BLaER1 treated with 17β-estradiol and CSF1 and Interleukin-3, amounts not matched to agents 10 nM and 100 nM (cell line): ENCODE data around the gene TAF1L.
"Not testable (repeated sequence)": the region's sequence is repeated elsewhere in the genome, so short reads cannot be mapped to it uniquely, and the experiment has no call there.

Experiments used
- H3K27ac ChIP-seq, 11 experiments: shearing (Covaris generic); formaldehyde crosslinking; 2 replicates each; pipeline ENCODE4 v1.8.1; 2022
- H3K27me3 ChIP-seq, 11 experiments: shearing (Covaris generic); formaldehyde crosslinking; 2 replicates each; pipeline ENCODE4 v1.8.1; 2022
- H3K36me3 ChIP-seq, 11 experiments: shearing (Covaris generic); formaldehyde crosslinking; 2 replicates each; pipeline ENCODE4 v1.8.1; 2022
- H3K4me1 ChIP-seq, 10 experiments: shearing (Covaris generic); formaldehyde crosslinking; 2 replicates each; pipeline ENCODE4 v1.8.1; 2022
- H3K4me2 ChIP-seq, 11 experiments: shearing (Covaris generic); formaldehyde crosslinking; 2 replicates each; pipeline ENCODE4 v1.8.1; 2022
- H3K4me3 ChIP-seq, 10 experiments: shearing (Covaris generic); formaldehyde crosslinking; 2 replicates each; pipeline ENCODE4 v1.8.1; 2022
- H3K9ac ChIP-seq, 11 experiments: shearing (Covaris generic); formaldehyde crosslinking; 2 replicates each; pipeline ENCODE4 v1.8.1; 2022
- H3K9me3 ChIP-seq, 11 experiments: shearing (Covaris generic); formaldehyde crosslinking; replicated peaks in 1 of 11; 2 replicates each; pipeline ENCODE4 v1.8.1; 2022
- H4K20me1 ChIP-seq, 11 experiments: shearing (Covaris generic); formaldehyde crosslinking; 2 replicates each; pipeline ENCODE4 v1.8.1; 2022
- Cebpa-rat ChIP-seq, 11 experiments: shearing (Covaris generic); IDR thresholded peaks; 2 replicates each; pipeline ENCODE4 v1.8.1; 2022

TAF1L gene

GRCh38 chr9:32635362-32635761 is at the start of gene TAF1L:
TSS of gene TAF1L (minus strand) at chr9:32635669. CDS start at chr9:32635579, 90 bp downstream.
- H4K20me1 ChIP-seq: no peaks in the 10 kb centered on the region
- no peaks in the 10 kb centered on the region; a peak in 3 of 22 replicates for H3K9me3 ChIP-seq
- no peaks in the 10 kb centered on the region for H3K36me3 ChIP-seq
- no peaks in the 10 kb centered on the region for H3K27me3 ChIP-seq
- no peak within 1 kb of the TSS for H3K27ac ChIP-seq
- no peak within 1 kb of the TSS for H3K4me3 ChIP-seq
- no peak within 1 kb of the TSS for H3K4me2 ChIP-seq
- H3K9ac ChIP-seq: no peak within 1 kb of the TSS
- TF ChIP-seq Cebpa-rat (IDR thresholded peaks at IDR 0.05): no peak
- no peaks in the 10 kb centered on the region for H3K4me1 ChIP-seq

GRCh38 chr9:32681751-32682150 is 46.3 kb upstream of the TAF1L start:
- no peaks in the 10 kb centered on the region for H3K4me1 ChIP-seq
- H3K27ac ChIP-seq: no peak overlapping the region
- H3K27me3 ChIP-seq: no peaks in the 10 kb centered on the region
- no peak overlapping the region for H3K4me3 ChIP-seq
- no peak for TF ChIP-seq Cebpa-rat (IDR thresholded peaks at IDR 0.05)
- H3K9ac ChIP-seq: no peak overlapping the region
- H3K9me3 ChIP-seq: peaks cover 25 to 47% (median 28%) of the 10 kb centered on the region in 11 experiments; a peak in 21 of 22 replicates
- H3K4me2 ChIP-seq: no peak overlapping the region
- H3K36me3 ChIP-seq: no peaks in the 10 kb centered on the region
- H4K20me1 ChIP-seq: no peaks in the 10 kb centered on the region

- Histone ChIP-seq H3K4me2 (no peak overlapping the region), H3K9me3 (peaks cover 14 to 28% (median 19%) of the 10 kb centered on the region in 11 experiments; a peak in 17 of 22 replicates), H3K4me1 (no peaks in the 10 kb centered on the region), H3K36me3 (no peaks in the 10 kb centered on the region), H3K4me3 (no peak overlapping the region), H3K9ac (no peak overlapping the region), H3K27me3 (no peaks in the 10 kb centered on the region), H4K20me1 (no peaks in the 10 kb centered on the region), H3K27ac (no peak overlapping the region)
- no peak for TF ChIP-seq Cebpa-rat (IDR thresholded peaks at IDR 0.05)
Observed at GRCh38 chr9:32677931-32678330, 42.5 kb upstream of the TAF1L start.

- H3K27ac ChIP-seq: no peak overlapping the region
- H3K27me3 ChIP-seq: no peaks in the 10 kb centered on the region
- no peaks in the 10 kb centered on the region for H3K36me3 ChIP-seq
- H3K9me3 ChIP-seq: no peaks in the 10 kb centered on the region
- no peaks in the 10 kb centered on the region for H4K20me1 ChIP-seq
- H3K4me1 ChIP-seq: no peaks in the 10 kb centered on the region
- no peak for TF ChIP-seq Cebpa-rat (IDR thresholded peaks at IDR 0.05)
- no peak overlapping the region for H3K9ac ChIP-seq
- H3K4me2 ChIP-seq: no peak overlapping the region
- H3K4me3 ChIP-seq: no peak overlapping the region
Observed at GRCh38 chr9:32672469-32672868, 37.0 kb upstream of the TAF1L start.

GRCh38 chr9:32671333-32671732 is 35.9 kb upstream of the TAF1L start:
- H4K20me1 ChIP-seq: no peaks in the 10 kb centered on the region
- H3K36me3 ChIP-seq: no peaks in the 10 kb centered on the region
- no peaks in the 10 kb centered on the region for H3K27me3 ChIP-seq
- H3K9me3 ChIP-seq: no peaks in the 10 kb centered on the region
- no peak overlapping the region for H3K4me3 ChIP-seq
- H3K4me2 ChIP-seq: no peak overlapping the region
- TF ChIP-seq Cebpa-rat (IDR thresholded peaks at IDR 0.05): no peak
- H3K27ac ChIP-seq: no peak overlapping the region
- no peak overlapping the region for H3K9ac ChIP-seq
- no peaks in the 10 kb centered on the region for H3K4me1 ChIP-seq

- no peak overlapping the region for H3K4me2 ChIP-seq
Observed at GRCh38 chr9:32665101-32665500, 29.6 kb upstream of the TAF1L start.

GRCh38 chr9:32663741-32664140 is 28.3 kb upstream of the TAF1L start:
- no peak overlapping the region for H3K4me2 ChIP-seq
- no peak for TF ChIP-seq Cebpa-rat (IDR thresholded peaks at IDR 0.05)
- H3K4me3 ChIP-seq: no peak overlapping the region
- peaks cover 18 to 26% (median 22%) of the 10 kb centered on the region in 11 experiments for H3K9me3 ChIP-seq
- H3K27me3 ChIP-seq: no peaks in the 10 kb centered on the region
- no peak overlapping the region for H3K27ac ChIP-seq
- H4K20me1 ChIP-seq: no peaks in the 10 kb centered on the region
- H3K36me3 ChIP-seq: no peaks in the 10 kb centered on the region
- no peak overlapping the region for H3K9ac ChIP-seq
- H3K4me1 ChIP-seq: no peaks in the 10 kb centered on the region

More at GRCh38 chr9:32665101-32665500, 29.6 kb upstream of the TAF1L start:
- H3K9ac ChIP-seq: no peak overlapping the region
- no peak for TF ChIP-seq Cebpa-rat (IDR thresholded peaks at IDR 0.05)
- H3K27me3 ChIP-seq: no peaks in the 10 kb centered on the region
- H3K9me3 ChIP-seq: peaks cover 17 to 21% (median 20%) of the 10 kb centered on the region in 11 experiments
- no peak overlapping the region for H3K27ac ChIP-seq
- no peaks in the 10 kb centered on the region for H4K20me1 ChIP-seq
- H3K4me1 ChIP-seq: no peaks in the 10 kb centered on the region
- H3K36me3 ChIP-seq: no peaks in the 10 kb centered on the region
- H3K4me3 ChIP-seq: no peak overlapping the region

GRCh38 chr9:32647671-32648070 is 12.2 kb upstream of the TAF1L start:
- peaks cover 0 to 20% (median 6%) of the 10 kb centered on the region in 11 experiments; a peak in 8 of 22 replicates for H3K9me3 ChIP-seq
- no peaks in the 10 kb centered on the region for H3K36me3 ChIP-seq
- H3K4me3 ChIP-seq: no peak overlapping the region
- H4K20me1 ChIP-seq: no peaks in the 10 kb centered on the region
- H3K9ac ChIP-seq: no peak overlapping the region
- H3K4me2 ChIP-seq: no peak overlapping the region
- TF ChIP-seq Cebpa-rat (IDR thresholded peaks at IDR 0.05): no peak
- no peaks in the 10 kb centered on the region for H3K4me1 ChIP-seq
- H3K27ac ChIP-seq: no peak overlapping the region
- H3K27me3 ChIP-seq: no peaks in the 10 kb centered on the region

GRCh38 chr9:32644698-32645097 is 9.2 kb upstream of the TAF1L start:
- Histone ChIP-seq H3K4me1 (no peaks in the 10 kb centered on the region), H3K27ac (no peak overlapping the region), H4K20me1 (no peaks in the 10 kb centered on the region), H3K9me3 (peaks cover 0 to 9% (median 0%) of the 10 kb centered on the region in 11 experiments; a peak in 2 of 22 replicates), H3K27me3 (no peaks in the 10 kb centered on the region), H3K4me2 (no peak overlapping the region), H3K4me3 (no peak overlapping the region), H3K36me3 (no peaks in the 10 kb centered on the region), H3K9ac (no peak overlapping the region)
- TF ChIP-seq Cebpa-rat (IDR thresholded peaks at IDR 0.05): no peak

GRCh38 chr9:32633151-32633550 is 2.3 kb downstream of the TAF1L start:
- H3K9ac ChIP-seq, H3K4me2 ChIP-seq, H3K4me3 ChIP-seq, H4K20me1 ChIP-seq, H3K27me3 ChIP-seq, H3K4me1 ChIP-seq, H3K9me3 ChIP-seq, H3K36me3 ChIP-seq, H3K27ac ChIP-seq: not testable (repeated sequence)
